Stimulated activated memory B cell treated with anti-CD40 and anti-IgM and Interleukin-4, amounts not matched to agents 10 μg/mL and 1 μg/mL and 100 μg/mL, for 72 hours (primary cell): ENCODE results near the gene VTI1B.
"Not testable (repeated sequence)": the region's sequence is repeated elsewhere in the genome, so short reads cannot be mapped to it uniquely, and the experiment has no call there.

Source experiments
- ATAC-seq: fragments of 150-1000 bp; cut with Tn5 transposase; 2 replicates; pipeline ENCODE4 v1.10.0; 2021
- H3K27ac Mint-ChIP-seq: one replicate; pipeline ENCODE4 v1.8.0; 2022; ENCODE audit warnings: mild to moderate bottlenecking, mixed read lengths
- H3K27me3 Mint-ChIP-seq: one replicate; pipeline ENCODE4 v1.8.0; 2022; ENCODE audit warnings: mixed read lengths
- H3K36me3 Mint-ChIP-seq: one replicate; pipeline ENCODE4 v1.8.0; 2022; ENCODE audit warnings: mixed read lengths
- H3K4me1 Mint-ChIP-seq: one replicate; pipeline ENCODE4 v1.8.0; 2022; ENCODE audit warnings: mixed read lengths
- H3K4me3 Mint-ChIP-seq: one replicate; pipeline ENCODE4 v1.8.0; 2022; ENCODE audit warnings: mild to moderate bottlenecking, moderate library complexity, mixed read lengths
- H3K9me3 Mint-ChIP-seq: one replicate; pipeline ENCODE4 v1.8.0; 2022; ENCODE audit warnings: mixed read lengths

VTI1B gene

GRCh38 chr14:67623114-67623513 lies 51.3 kb downstream of the VTI1B start:
- Mint-ChIP-seq H3K36me3 (no peaks in the 10 kb centered on the region), H3K4me1 (peaks cover 25% of the 10 kb centered on the region), H3K4me3 (no peak overlapping the region), H3K27ac (no peak overlapping the region), H3K9me3 (no peaks in the 10 kb centered on the region), H3K27me3 (no peaks in the 10 kb centered on the region)
- ATAC-seq: no peak

- no peak for ATAC-seq
- no peak overlapping the region for H3K27ac Mint-ChIP-seq
- no peaks in the 10 kb centered on the region for H3K27me3 Mint-ChIP-seq
- H3K4me3 Mint-ChIP-seq: no peak overlapping the region
- peaks cover 25% of the 10 kb centered on the region for H3K4me1 Mint-ChIP-seq
- H3K9me3 Mint-ChIP-seq: no peaks in the 10 kb centered on the region
- H3K36me3 Mint-ChIP-seq: no peaks in the 10 kb centered on the region
These were observed 51.8 kb downstream of the VTI1B start for GRCh38 chr14:67622675-67623074.

DNA sequence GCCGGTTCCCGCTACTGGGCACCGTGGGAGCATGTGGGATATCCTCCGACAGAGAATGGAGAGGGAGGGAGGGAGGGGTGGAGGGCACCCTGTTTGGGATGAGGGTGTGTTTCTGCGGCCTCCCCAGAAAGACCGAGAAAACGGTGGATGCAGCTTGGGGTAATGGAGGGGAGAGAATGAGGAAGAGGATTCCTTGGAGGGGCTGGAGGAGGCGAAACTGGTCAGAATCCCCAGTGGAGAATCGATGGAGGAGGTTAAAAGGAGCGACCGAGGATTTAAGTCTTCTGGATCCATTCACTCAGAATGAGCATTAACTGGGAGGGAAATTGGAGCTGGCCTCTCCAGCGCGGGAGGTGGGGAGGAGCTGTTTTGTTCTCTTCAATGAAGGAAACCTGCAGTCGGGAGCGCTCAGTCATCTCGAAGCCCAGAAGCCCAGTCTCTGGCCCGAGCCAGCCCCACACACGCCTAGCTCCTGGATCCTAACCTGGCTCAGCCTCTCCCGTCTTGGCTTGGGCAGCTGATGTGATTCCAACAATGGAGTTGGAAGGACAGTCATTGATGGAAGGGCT lies 54.1 kb downstream of the VTI1B start:
- Mint-ChIP-seq H3K4me1 (peaks cover 25% of the 10 kb centered on the region), H3K36me3 (no peaks in the 10 kb centered on the region), H3K9me3 (no peaks in the 10 kb centered on the region), H3K27ac (peak overlapping the region; percentile 83), H3K27me3 (no peaks in the 10 kb centered on the region), H3K4me3 (peak overlapping the region; percentile 87)
- no peak for ATAC-seq

DNA sequence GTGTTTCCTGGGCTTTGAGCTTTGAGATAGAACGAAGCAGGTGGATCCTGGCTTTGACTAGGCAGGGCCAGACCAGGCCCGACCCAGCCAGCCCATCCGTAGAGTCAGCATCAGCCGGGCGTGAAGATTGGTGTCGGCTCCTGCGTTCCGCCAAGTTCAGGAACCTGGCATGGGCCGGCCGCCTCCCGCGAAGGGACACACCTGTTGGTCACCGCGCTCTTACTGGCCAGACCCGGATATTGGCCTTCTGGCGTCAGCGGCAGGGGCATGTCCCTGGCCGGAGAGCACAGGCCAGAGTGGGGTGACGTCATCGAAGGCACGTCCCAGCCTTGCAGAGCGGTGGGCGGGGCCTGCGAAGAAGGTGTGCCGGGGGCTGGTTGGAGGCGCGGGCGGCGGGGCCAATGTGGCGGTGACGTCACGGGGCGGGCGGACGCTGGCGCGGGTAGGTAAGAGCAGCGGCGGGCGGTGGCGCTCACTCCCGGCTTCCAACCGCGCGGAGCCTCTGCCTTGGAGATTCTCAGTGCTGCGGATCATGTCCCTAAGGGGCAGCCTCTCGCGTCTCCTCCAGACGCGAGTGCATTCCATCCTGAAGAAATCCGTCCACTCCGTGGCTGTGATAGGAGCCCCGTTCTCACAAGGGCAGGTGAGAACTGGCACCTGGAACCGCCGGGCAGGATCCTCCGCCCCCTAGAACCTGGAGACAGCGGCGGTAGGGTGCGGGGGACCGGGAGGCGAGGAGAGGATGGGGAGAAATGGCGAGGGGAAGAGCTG lies 54.8 kb downstream of the VTI1B start, which contains the start of gene ARG2:
TSS of gene ARG2 (plus strand) at position 475 of the 771 bp plus-strand sequence. CDS start at position 533, 58 bp downstream.
- peaks cover 25% of the 10 kb centered on the region for H3K4me1 Mint-ChIP-seq
- ATAC-seq: peak; percentile 99
- H3K4me3 Mint-ChIP-seq: peak within 1 kb of the TSS; percentile 87
- no peaks in the 10 kb centered on the region for H3K36me3 Mint-ChIP-seq
- H3K27me3 Mint-ChIP-seq: no peaks in the 10 kb centered on the region
- H3K27ac Mint-ChIP-seq: peak within 1 kb of the TSS; percentile 83
- H3K9me3 Mint-ChIP-seq: no peaks in the 10 kb centered on the region

DNA sequence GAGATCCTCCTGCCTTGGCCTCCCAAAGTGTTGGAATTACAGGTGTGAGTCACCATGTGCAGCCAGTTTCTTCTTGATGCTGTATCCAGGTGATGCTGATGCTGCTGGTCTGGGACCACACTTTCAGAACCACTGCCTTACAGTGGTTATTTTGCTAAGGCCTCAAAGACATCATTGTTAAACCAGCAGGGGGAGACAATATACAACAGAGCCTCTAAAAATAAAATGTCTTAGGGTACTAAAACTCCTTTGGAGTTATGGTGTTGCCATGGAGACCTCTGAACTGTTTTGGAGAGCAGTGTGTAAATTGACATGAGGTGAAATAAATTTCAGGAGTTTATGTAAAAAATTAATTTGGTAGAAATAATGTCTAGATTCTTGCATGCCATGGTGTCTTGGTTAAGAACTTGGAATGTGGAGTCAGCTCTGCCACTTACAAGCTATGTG lies 55.8 kb downstream of the VTI1B start:
- H3K9me3 Mint-ChIP-seq: no peaks in the 10 kb centered on the region
- H3K4me1 Mint-ChIP-seq: peaks cover 25% of the 10 kb centered on the region
- peak; percentile 18 for ATAC-seq
- peak overlapping the region; percentile 69 for H3K4me3 Mint-ChIP-seq
- H3K27me3 Mint-ChIP-seq: no peaks in the 10 kb centered on the region
- no peaks in the 10 kb centered on the region for H3K36me3 Mint-ChIP-seq
- peak overlapping the region; percentile 83 for H3K27ac Mint-ChIP-seq

GRCh38 chr14:67610491-67610890 lies 63.9 kb downstream of the VTI1B start:
- no peaks in the 10 kb centered on the region for H3K9me3 Mint-ChIP-seq
- no peaks in the 10 kb centered on the region for H3K4me1 Mint-ChIP-seq
- no peaks in the 10 kb centered on the region for H3K27me3 Mint-ChIP-seq
- no peak overlapping the region for H3K27ac Mint-ChIP-seq
- H3K36me3 Mint-ChIP-seq: no peaks in the 10 kb centered on the region
- no peak for ATAC-seq
- H3K4me3 Mint-ChIP-seq: no peak overlapping the region

GRCh38 chr14:67609642-67610310 lies 64.7 kb downstream of the VTI1B start:
- H3K9me3 Mint-ChIP-seq: no peaks in the 10 kb centered on the region
- no peaks in the 10 kb centered on the region for H3K36me3 Mint-ChIP-seq
- ATAC-seq: no peak
- H3K27me3 Mint-ChIP-seq: no peaks in the 10 kb centered on the region
- H3K4me3 Mint-ChIP-seq: no peak overlapping the region
- no peaks in the 10 kb centered on the region for H3K4me1 Mint-ChIP-seq
- no peak overlapping the region for H3K27ac Mint-ChIP-seq

DNA sequence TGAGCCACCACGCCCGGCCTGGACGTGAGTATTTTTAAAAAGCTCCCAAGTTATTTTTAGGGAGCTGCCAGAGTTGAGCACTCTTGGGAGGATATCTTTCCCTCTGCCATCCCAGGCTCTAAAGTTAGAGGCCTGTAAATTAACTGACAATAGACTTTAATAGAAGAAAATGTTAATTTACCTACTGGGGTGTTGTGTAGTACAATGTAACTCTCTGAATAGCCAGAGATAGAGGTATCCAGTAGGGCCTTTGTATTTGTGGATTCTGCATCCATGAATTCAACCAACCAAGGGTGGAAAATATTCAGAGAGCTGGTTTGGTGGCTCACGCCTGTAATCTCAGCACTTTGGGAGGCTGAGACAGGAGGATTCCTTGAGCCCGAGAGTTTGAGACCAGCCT lies 66.8 kb downstream of the VTI1B start:
- Mint-ChIP-seq H3K4me3 (no peak overlapping the region), H3K4me1 (peaks cover 14% of the 10 kb centered on the region), H3K36me3 (no peaks in the 10 kb centered on the region), H3K9me3 (no peaks in the 10 kb centered on the region), H3K27me3 (no peaks in the 10 kb centered on the region), H3K27ac (no peak overlapping the region)
- ATAC-seq: no peak

DNA sequence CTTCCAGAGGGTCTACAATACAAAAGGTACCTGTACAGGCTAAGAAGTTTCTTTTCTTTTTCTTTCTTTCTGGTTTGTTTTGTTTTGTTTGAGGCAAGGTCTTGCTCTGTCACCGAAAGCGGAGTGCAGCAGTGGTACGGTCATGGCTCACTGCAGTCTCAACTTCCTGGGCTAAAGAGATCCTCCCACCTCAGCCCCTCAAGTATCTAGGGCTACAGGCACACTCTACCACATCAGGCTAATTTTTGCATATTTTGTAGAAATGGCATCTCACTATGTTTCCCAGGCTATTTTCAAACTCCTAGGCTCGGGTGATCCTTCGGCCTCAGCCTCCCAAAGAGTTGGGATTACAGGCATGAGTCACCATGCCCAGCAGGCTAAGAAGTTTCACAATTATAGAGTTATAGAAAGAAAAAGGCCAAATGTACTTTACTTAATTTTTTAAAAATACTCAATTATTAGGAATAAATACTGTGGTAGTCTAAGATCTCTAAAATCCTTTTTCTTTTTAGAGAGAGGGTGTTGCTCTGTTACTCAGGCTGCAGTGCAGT lies 71.4 kb downstream of the VTI1B start:
- Mint-ChIP-seq H3K36me3 (peaks cover 10% of the 10 kb centered on the region), H3K4me3 (peak overlapping the region; percentile 64), H3K4me1 (peaks cover 48% of the 10 kb centered on the region), H3K27ac (peak overlapping the region; percentile 82), H3K27me3 (no peaks in the 10 kb centered on the region), H3K9me3 (no peaks in the 10 kb centered on the region)
- peak; percentile 81 for ATAC-seq

DNA sequence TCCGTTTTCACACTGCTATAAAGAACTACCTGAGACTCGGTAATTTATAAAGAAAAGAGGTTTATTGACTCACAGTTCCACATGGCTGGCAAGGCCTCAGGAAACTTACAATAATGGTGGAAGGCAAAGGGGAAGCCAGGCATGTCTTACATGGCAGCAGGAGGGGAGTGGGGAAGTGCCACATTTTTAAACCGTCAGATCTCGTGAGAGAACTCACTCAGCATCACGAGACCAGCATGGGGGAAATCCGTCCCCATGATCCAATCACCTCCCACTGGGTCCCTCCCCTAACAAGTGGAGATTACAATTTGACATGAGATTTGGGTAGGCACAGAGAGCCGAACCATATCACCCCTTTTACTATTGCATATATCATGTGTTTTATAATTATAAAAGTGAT lies 72.4 kb downstream of the VTI1B start:
- Mint-ChIP-seq H3K9me3 (no peaks in the 10 kb centered on the region), H3K4me3 (peak overlapping the region; percentile 36), H3K27ac (peak overlapping the region; percentile 94), H3K27me3 (no peaks in the 10 kb centered on the region), H3K4me1 (peaks cover 56% of the 10 kb centered on the region), H3K36me3 (peaks cover 10% of the 10 kb centered on the region)
- ATAC-seq: no peak

- Mint-ChIP-seq H3K4me1 (peaks cover 58% of the 10 kb centered on the region), H3K36me3 (peaks cover 10% of the 10 kb centered on the region), H3K27ac (peak overlapping the region; percentile 94), H3K4me3 (peak overlapping the region; percentile 97)
- not testable (repeated sequence) for H3K9me3 Mint-ChIP-seq, H3K27me3 Mint-ChIP-seq
- ATAC-seq: peak; percentile 2
These were observed 73.9 kb downstream of the VTI1B start for GRCh38 chr14:67600562-67600974.

- Mint-ChIP-seq H3K4me3 (peak within 1 kb of the TSS; percentile 97), H3K4me1 (peaks cover 61% of the 10 kb centered on the region), H3K27ac (peak within 1 kb of the TSS; percentile 94), H3K27me3 (no peaks in the 10 kb centered on the region), H3K9me3 (no peaks in the 10 kb centered on the region), H3K36me3 (peaks cover 10% of the 10 kb centered on the region)
- peak; percentile 99 for ATAC-seq
These were observed 74.5 kb downstream of the VTI1B start, which contains the start of gene PIGH for GRCh38 chr14:67599698-67600561. Gene PIGH (minus strand): TSS chr14:67600268. CDS start chr14:67600203, 65 bp downstream.
